ENCODE measurements around the gene TTC1. TPM values are rescaled to one million over a fixed set of nuclear protein-coding genes. Genes with fewer than 3 reads are reported as not detected.

Gene TTC1
- total and polyA plus RNA-seq, 2 of the 8 experiments (the other 6 are each of a cell fraction or from before 2014, with no cell fraction given) = 25.1 to 63.9 TPM

DNA sequence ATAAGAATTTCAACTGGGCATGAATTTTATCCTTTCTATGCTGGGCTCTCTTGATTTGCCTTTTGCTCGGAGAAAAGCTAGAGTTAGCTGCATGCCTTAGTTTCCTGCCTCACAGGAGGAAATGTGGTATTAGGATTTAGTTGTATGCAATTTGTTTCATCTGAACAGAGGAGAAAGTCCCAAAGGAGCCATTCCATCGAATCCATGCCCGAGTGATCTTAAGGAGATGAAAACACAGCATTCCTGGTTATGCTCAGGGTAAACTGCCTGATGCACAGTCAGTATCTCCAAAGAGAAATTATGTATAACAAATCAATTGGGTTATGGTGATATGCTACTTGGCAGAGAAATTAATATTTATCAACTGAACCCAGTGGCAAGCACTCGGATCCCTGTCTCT lies 51.1 kb downstream of the TTC1 start:
- ChIA-PET POLR2A (ENCODE audit: partially characterized antibody) (interaction anchor here (1.0 kb wide), 1 partner anchor 12 kb away, joined by 3 read pairs; no protein-coding TSS in a partner anchor), CTCF (ENCODE audit: partially characterized antibody) (interaction anchor here (0.5 to 2.8 kb wide), 2 partner anchors 8 to 108 kb away, joined by 3 to 9 read pairs; no protein-coding TSS in a partner anchor)
- no peaks in the 10 kb centered on the region for H3K9me3 ChIP-seq (ENCODE audit: insufficient read depth in 2 of 2, low read depth in 1 of 2, low read length in 1 of 2)
- H3K79me2 ChIP-seq (ENCODE audit: control insufficient read depth in 1 of 2, insufficient read depth in 2 of 2, low read length in 2 of 2) = no peaks in the 10 kb centered on the region
- TF ChIP-seq FOSL1 (IDR thresholded peaks at IDR 0.05; ENCODE audit: insufficient read depth, low read depth, low read length) = no peak
- no peak for TF ChIP-seq RBBP5 (IDR thresholded peaks at IDR 0.05; ENCODE audit: borderline replicate concordance, low read depth, low read length)
- TF ChIP-seq EZH2 (IDR thresholded peaks at IDR 0.05; ENCODE audit: low read depth, low read length, severe bottlenecking) = no peak
- TF ChIP-seq TAF1 (IDR thresholded peaks at IDR 0.05; ENCODE audit: low read depth, low read length) = no peak
- no peak for TF ChIP-seq CTBP2 (IDR thresholded peaks at IDR 0.05; ENCODE audit: borderline replicate concordance, insufficient read depth, insufficient read length, low read length)
- TF ChIP-seq SUZ12 (IDR thresholded peaks at IDR 0.05; ENCODE audit: low read length) = no peak
- no peak for TF ChIP-seq KDM1A (IDR thresholded peaks at IDR 0.05; ENCODE audit: borderline replicate concordance, low read length)
- no peak for TF ChIP-seq KDM5A (IDR thresholded peaks at IDR 0.05; ENCODE audit: low read length)
- no peak for TF ChIP-seq KDM4A (IDR thresholded peaks at IDR 0.05; ENCODE audit: low read depth, low read length, severe bottlenecking)
- TF ChIP-seq CBX8 (IDR thresholded peaks at IDR 0.05; ENCODE audit: borderline replicate concordance, low read depth, low read length) = no peak
- H2BK12ac ChIP-seq (ENCODE audit: low read depth, low read length) = no peak overlapping the region
- H3K23ac ChIP-seq (ENCODE audit: insufficient read length) = no peak overlapping the region
- H2BK5ac ChIP-seq (ENCODE audit: low read depth, low read length) = no peak overlapping the region
- no peak overlapping the region for H3K4me3 ChIP-seq (ENCODE audit: extremely low read depth in 1 of 4, insufficient read depth in 2 of 4, low read depth in 3 of 4, low read length in 4 of 4)
- no peak overlapping the region for H3K18ac ChIP-seq (ENCODE audit: extremely low read depth, low read length)
- H3K4ac ChIP-seq (replicated peaks; ENCODE audit: insufficient read length, low read depth, low read length) = no peak overlapping the region
- H3K27me3 ChIP-seq (replicated peaks in 1 of 4; ENCODE audit: control insufficient read depth in 3 of 4, extremely low read depth in 1 of 4, insufficient read depth in 3 of 4, low read length in 3 of 4) = no peaks in the 10 kb centered on the region
- H3K4me1 ChIP-seq (replicated peaks in 1 of 4; ENCODE audit: control insufficient read depth in 3 of 4, insufficient read depth in 4 of 4, low read length in 3 of 4) = peaks cover 0 to 11% (median 5%) of the 10 kb centered on the region in 4 experiments; a peak in 4 of 7 replicates
- H2AK5ac ChIP-seq (ENCODE audit: low read depth, low read length) = no peak overlapping the region
- H4K91ac ChIP-seq (replicated peaks; ENCODE audit: insufficient read length, low read length) = no peak overlapping the region
- no peak overlapping the region for H2BK120ac ChIP-seq (replicated peaks; ENCODE audit: low read depth, low read length)
- H4K20me1 ChIP-seq (replicated peaks in 1 of 2; ENCODE audit: control insufficient read depth in 1 of 2, insufficient read depth in 2 of 2, low read length in 2 of 2) = no peaks in the 10 kb centered on the region
- no peak overlapping the region for H3K9ac ChIP-seq (replicated peaks in 1 of 4; ENCODE audit: extremely low read depth in 1 of 4, low read depth in 3 of 4, low read length in 3 of 4)
- no peak overlapping the region for H2BK20ac ChIP-seq (ENCODE audit: low read length)
- FAIRE-seq (no peak), DNase-seq (ENCODE audit: low read depth in 1 of 2, low spot score in 2 of 2) (no peak)
- H3K79me1 ChIP-seq (ENCODE audit: low read depth, low read length) = no peaks in the 10 kb centered on the region; the same call in 1 of the 2 replicates
- H3K56ac ChIP-seq (replicated peaks; ENCODE audit: insufficient read length, low read depth, low read length) = no peak overlapping the region
- H3K23me2 ChIP-seq (ENCODE audit: low read depth, low read length) = no peaks in the 10 kb centered on the region
- no peak overlapping the region for H2AFZ ChIP-seq (ENCODE audit: low read length)
- no peak overlapping the region for H2BK15ac ChIP-seq (ENCODE audit: low read length)
- peaks cover 7 to 31% (median 18%) of the 10 kb centered on the region in 4 experiments for H3K36me3 ChIP-seq (ENCODE audit: control insufficient read depth in 2 of 4, insufficient read depth in 4 of 4, low read length in 3 of 4)
- no peak overlapping the region for H3K14ac ChIP-seq (ENCODE audit: insufficient read length)
- H3K27ac ChIP-seq (ENCODE audit: low read depth, low read length) = no peak overlapping the region
- H4K8ac ChIP-seq (ENCODE audit: extremely low read depth, insufficient read depth, low read length) = no peak overlapping the region
- 98% methylated on average over 4 of the region's 4 CpGs; no CpG with 5 or more reads in 1 of the 2 experiments for WGBS, 2 experiments (ENCODE audit: extremely low coverage in 1 of 2, insufficient coverage in 1 of 2, insufficient read length in 1 of 2, insufficient replicate concordance in 2 of 2, low coverage in 1 of 2, low lambda C conversion rate in 2 of 2, missing lambda C conversion rate in 1 of 2)
- H4K5ac ChIP-seq (ENCODE audit: insufficient read length, low read depth, low read length) = no peak overlapping the region
- H3K4me2 ChIP-seq (ENCODE audit: insufficient read depth in 1 of 2, low read depth in 2 of 2, low read length in 2 of 2) = no peak overlapping the region

Measured in H1 (cell line).